ENCODE data around the gene PIAS4. TPM values are rescaled to one million over a fixed set of nuclear protein-coding genes. Genes with fewer than 3 reads are reported as not detected.

Gene PIAS4
- total RNA-seq, 3 donors from 2014 or later = 9.4 to 17.0 (median 15.7) TPM

GRCh38 chr19:3983936-3984583 lies 23.5 kb upstream of the PIAS4 start:
- no peaks in the 10 kb centered on the region for H3K9me3 ChIP-seq
- H3K4me3 ChIP-seq = peak overlapping the region; percentile 96 to 98 (median 97)
- intact Hi-C loops (cut with DNase I; ENCODE audit: low total_unique reads) = loop anchor here (5.0 kb wide), 1 partner anchor 78 kb away; no protein-coding TSS in a partner anchor
- DNase-seq (ENCODE audit: low spot score in 2 of 2) = peak in 1 of 2 donors; percentile 47
- H3K27me3 ChIP-seq = no peaks in the 10 kb centered on the region
- TF ChIP-seq CTCF (IDR thresholded peaks at IDR 0.05) = no peak
- peak in 2 of 3 donors; percentile 24 to 49 for TF ChIP-seq POLR2AphosphoS5 (IDR thresholded peaks at IDR 0.05)
- no peak for TF ChIP-seq POLR2A (IDR thresholded peaks at IDR 0.05)
- peak overlapping the region; percentile 98 to 99 for H3K27ac ChIP-seq
- peaks cover 30% of the 10 kb centered on the region for H3K36me3 ChIP-seq
- H3K4me1 ChIP-seq = peaks cover 17 to 32% of the 10 kb centered on the region in 2 donors

DNA sequence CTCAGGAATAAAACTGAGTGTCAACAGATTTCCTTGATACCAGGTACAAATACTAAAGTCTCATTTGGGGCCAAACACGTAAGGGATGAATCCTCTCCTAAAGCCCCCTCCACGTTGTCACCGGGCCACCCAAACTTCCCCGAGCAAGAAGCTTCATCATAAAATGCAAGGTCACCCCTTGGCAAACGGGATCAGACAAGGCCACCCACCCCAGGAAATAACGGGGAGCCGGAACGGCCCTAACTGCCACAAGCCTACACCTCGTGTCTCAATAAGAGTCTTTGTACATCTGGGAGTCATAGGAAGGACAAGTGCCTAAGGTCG lies 23.0 kb upstream of the PIAS4 start:
- intact Hi-C loops (cut with DNase I; ENCODE audit: low total_unique reads) = loop anchor here (5.0 kb wide), 1 partner anchor 78 kb away; no protein-coding TSS in a partner anchor
- H3K4me1 ChIP-seq = peaks cover 17 to 32% of the 10 kb centered on the region in 2 donors
- peak in 1 of 2 donors; percentile 39 for DNase-seq (ENCODE audit: low spot score in 2 of 2)
- no peak for TF ChIP-seq POLR2AphosphoS5 (IDR thresholded peaks at IDR 0.05)
- no peak for TF ChIP-seq POLR2A (IDR thresholded peaks at IDR 0.05)
- no peak for TF ChIP-seq CTCF (IDR thresholded peaks at IDR 0.05)
- H3K36me3 ChIP-seq = peaks cover 30% of the 10 kb centered on the region
- H3K9me3 ChIP-seq = no peaks in the 10 kb centered on the region
- peak overlapping the region; percentile 96 to 98 (median 97) for H3K4me3 ChIP-seq
- H3K27ac ChIP-seq = peak overlapping the region; percentile 98 to 99
- no peaks in the 10 kb centered on the region for H3K27me3 ChIP-seq

GRCh38 chr19:3984908-3985642 lies 22.5 kb upstream of the PIAS4 start, which contains the start of gene EEF2:
Gene EEF2 (minus strand): TSS chr19:3985463. CDS start chr19:3985380, 83 bp downstream.
- Histone ChIP-seq H3K36me3 (peaks cover 30% of the 10 kb centered on the region), H3K27me3 (no peaks in the 10 kb centered on the region), H3K4me3 (peak within 1 kb of the TSS; percentile 96 to 98 (median 97)), H3K4me1 (peaks cover 17 to 32% of the 10 kb centered on the region in 2 donors), H3K9me3 (no peaks in the 10 kb centered on the region), H3K27ac (peak within 1 kb of the TSS; percentile 98 to 99)
- peak; percentile 100 for TF ChIP-seq POLR2AphosphoS5 (IDR thresholded peaks at IDR 0.05)
- TF ChIP-seq POLR2A (IDR thresholded peaks at IDR 0.05) = peak; percentile 99
- TF ChIP-seq CTCF (IDR thresholded peaks at IDR 0.05) = no peak
- intact Hi-C loops (cut with DNase I; ENCODE audit: low total_unique reads) = loop anchor here (5.0 kb wide), 1 partner anchor 77 kb away; no protein-coding TSS in a partner anchor
- peak; percentile 85 to 92 for DNase-seq (ENCODE audit: low spot score in 2 of 2)

DNA sequence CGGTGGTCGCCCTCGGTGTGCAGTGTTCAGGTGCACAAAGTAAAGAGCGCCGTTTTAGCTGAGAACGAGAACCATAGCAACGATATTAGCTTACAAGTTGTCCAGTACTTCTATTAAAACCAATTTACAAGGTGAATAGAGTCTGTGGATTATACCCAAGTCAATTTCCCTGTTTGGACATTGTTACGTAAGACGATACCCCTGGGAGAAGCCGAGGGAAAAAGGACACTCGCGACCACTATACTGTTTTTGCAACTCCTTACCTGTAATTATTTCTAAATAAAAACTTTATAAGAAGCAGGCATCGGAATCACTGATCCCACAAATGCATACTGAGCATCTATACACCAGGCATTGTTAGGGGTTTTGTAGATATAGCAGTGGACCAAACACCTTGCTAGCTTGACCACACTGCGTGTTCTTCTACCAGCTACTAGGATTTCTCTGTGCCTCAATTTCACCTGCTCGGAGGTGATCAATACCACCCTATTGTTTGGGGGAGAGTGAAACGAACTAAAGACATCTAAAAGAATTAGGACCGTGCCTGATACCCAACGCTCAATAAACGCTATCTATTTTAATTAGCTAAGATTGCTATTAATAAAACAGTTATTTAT lies 21.8 kb upstream of the PIAS4 start:
- Histone ChIP-seq H3K36me3 (peaks cover 23% of the 10 kb centered on the region), H3K27ac (peak overlapping the region; percentile 98 to 99), H3K4me1 (peaks cover 17 to 32% of the 10 kb centered on the region in 2 donors), H3K9me3 (no peaks in the 10 kb centered on the region), H3K4me3 (peak overlapping the region; percentile 96 to 98 (median 97)), H3K27me3 (no peaks in the 10 kb centered on the region)
- DNase-seq (ENCODE audit: low spot score in 2 of 2) = peak in 1 of 2 donors; percentile 16
- TF ChIP-seq CTCF (IDR thresholded peaks at IDR 0.05) (no peak), POLR2AphosphoS5 (IDR thresholded peaks at IDR 0.05) (no peak), POLR2A (IDR thresholded peaks at IDR 0.05) (no peak)
- intact Hi-C loops (cut with DNase I; ENCODE audit: low total_unique reads) = no loop called here
